ENCODE measurements around the gene LMBRD2.

The LMBRD2 gene

GRCh38 chr5:36111238-36111637, 40.4 kb downstream of the LMBRD2 start:
- no peak for DNase-seq (ENCODE audit: low read depth in 3 of 3, low spot score in 1 of 3)

GRCh38 chr5:36108758-36109460, 42.8 kb downstream of the LMBRD2 start:
- no peak for DNase-seq (ENCODE audit: low read depth in 3 of 3, low spot score in 1 of 3)

- no peak for DNase-seq (ENCODE audit: low read depth in 3 of 3, low spot score in 1 of 3)
Measured at GRCh38 chr5:36105819-36106218, 45.9 kb downstream of the LMBRD2 start.

- no peak for DNase-seq (ENCODE audit: low read depth in 3 of 3, low spot score in 1 of 3)
Measured at GRCh38 chr5:36099748-36100147, 51.9 kb downstream of the LMBRD2 start.

GRCh38 chr5:36096486-36096885, 55.2 kb downstream of the LMBRD2 start:
- DNase-seq (ENCODE audit: low read depth in 3 of 3, low spot score in 1 of 3) = no peak

- DNase-seq (ENCODE audit: low read depth in 3 of 3, low spot score in 1 of 3) = no peak
Measured at GRCh38 chr5:36089989-36090388, 61.7 kb downstream of the LMBRD2 start.

- no peak for DNase-seq (ENCODE audit: low read depth in 3 of 3, low spot score in 1 of 3)
Measured at GRCh38 chr5:36079200-36079781, 72.4 kb downstream of the LMBRD2 start.

GRCh38 chr5:36078430-36078829, 73.3 kb downstream of the LMBRD2 start:
- DNase-seq (ENCODE audit: low read depth in 3 of 3, low spot score in 1 of 3) = no peak

GRCh38 chr5:36073595-36074216, 78.0 kb downstream of the LMBRD2 start:
- no peak for DNase-seq (ENCODE audit: low read depth in 3 of 3, low spot score in 1 of 3)

- DNase-seq (ENCODE audit: low read depth in 3 of 3, low spot score in 1 of 3) = no peak
Measured at GRCh38 chr5:36070687-36071571, 80.8 kb downstream of the LMBRD2 start.

GRCh38 chr5:36068751-36069281, 82.9 kb downstream of the LMBRD2 start:
- DNase-seq (ENCODE audit: low read depth in 3 of 3, low spot score in 1 of 3) = no peak

- no peak for DNase-seq (ENCODE audit: low read depth in 3 of 3, low spot score in 1 of 3)
Measured at GRCh38 chr5:36066540-36067210, 85.0 kb downstream of the LMBRD2 start, which contains the start of gene UGT3A2. Gene UGT3A2 (minus strand): TSS chr5:36066882. CDS start chr5:36066789, 93 bp downstream.

GRCh38 chr5:36066001-36066539, 85.6 kb downstream of the LMBRD2 start:
- DNase-seq (ENCODE audit: low read depth in 3 of 3, low spot score in 1 of 3) = no peak

GRCh38 chr5:36060420-36060887, 91.2 kb downstream of the LMBRD2 start:
- no peak for DNase-seq (ENCODE audit: low read depth in 3 of 3, low spot score in 1 of 3)

- DNase-seq (ENCODE audit: low read depth in 3 of 3, low spot score in 1 of 3) = no peak
Measured at GRCh38 chr5:36059571-36060419, 91.9 kb downstream of the LMBRD2 start.

GRCh38 chr5:36058776-36059175, 92.9 kb downstream of the LMBRD2 start:
- no peak for DNase-seq (ENCODE audit: low read depth in 3 of 3, low spot score in 1 of 3)

GRCh38 chr5:36057386-36057785, 94.3 kb downstream of the LMBRD2 start:
- DNase-seq (ENCODE audit: low read depth in 3 of 3, low spot score in 1 of 3) = no peak

- DNase-seq (ENCODE audit: low read depth in 3 of 3, low spot score in 1 of 3) = no peak
Measured at GRCh38 chr5:36056422-36056821, 95.3 kb downstream of the LMBRD2 start.

GRCh38 chr5:36055984-36056383, 95.7 kb downstream of the LMBRD2 start:
- no peak for DNase-seq (ENCODE audit: low read depth in 3 of 3, low spot score in 1 of 3)
